ENCODE data around the gene PAX5. TPM values are rescaled to one million over a fixed set of nuclear protein-coding genes. Genes with fewer than 3 reads are reported as not detected.

PAX5 gene
- polyA plus RNA-seq, 3 donors, result 0.03 to 0.15 TPM; not detected in 1

- no peaks in the 10 kb centered on the region for H3K36me3 ChIP-seq (replicated peaks in 1 of 2; ENCODE audit: control insufficient read depth in 1 of 2, insufficient read depth in 2 of 2, low read length in 2 of 2)
- H3K27me3 ChIP-seq (ENCODE audit: control insufficient read depth in 2 of 2, insufficient read depth in 2 of 2, low read length in 2 of 2), result no peaks in the 10 kb centered on the region
- Mint-ChIP-seq H3K27ac (no peak overlapping the region), H3K4me1 (peaks cover 2% of the 10 kb centered on the region), H3K9me3 (peaks cover 0 to 1% (median 0%) of the 10 kb centered on the region in 7 donors), H3K4me3 (no peak overlapping the region), H3K27me3 (ENCODE audit: low read depth in 3 of 3) (peaks cover 3 to 9% (median 4%) of the 10 kb centered on the region in 3 donors), H3K36me3 (no peaks in the 10 kb centered on the region)
- H2AFZ ChIP-seq (ENCODE audit: insufficient read depth, low read depth, low read length, poor library complexity, severe bottlenecking), result no peak overlapping the region
- WGBS (ENCODE audit: insufficient coverage), result 87% methylated on average over 16 of the region's 21 CpGs
- DNase-seq, result no peak
- TF ChIP-seq CTCF (IDR thresholded peaks at IDR 0.05), result no peak
- H3K79me2 ChIP-seq (ENCODE audit: insufficient read depth, low read length), result no peaks in the 10 kb centered on the region
- no peaks in the 10 kb centered on the region for H3K4me1 ChIP-seq (ENCODE audit: control insufficient read depth in 1 of 2, insufficient read depth in 2 of 2, low read length in 2 of 2)
- no peak overlapping the region for H3K9ac ChIP-seq (ENCODE audit: insufficient read depth, low read length, poor library complexity, severe bottlenecking)
- H3K4me2 ChIP-seq (replicated peaks; ENCODE audit: extremely low read depth, low read length, poor library complexity, severe bottlenecking), result no peak overlapping the region
- no peaks in the 10 kb centered on the region for H3K9me3 ChIP-seq (replicated peaks in 1 of 2; ENCODE audit: control insufficient read depth in 1 of 2, insufficient read depth in 1 of 2, low read length in 2 of 2)
- H3K4me3 ChIP-seq (replicated peaks in 1 of 3; ENCODE audit: low read depth in 2 of 3, low read length in 3 of 3), result no peak overlapping the region
- H4K20me1 ChIP-seq (ENCODE audit: insufficient read depth, low read length), result no peaks in the 10 kb centered on the region
- intact Hi-C loops (cut with micrococcal nuclease), result no loop called here
- H3K27ac ChIP-seq (ENCODE audit: low read depth in 1 of 2, low read length in 2 of 2), result no peak overlapping the region
Observed at GRCh38 chr9:36966371-36967097, 67.5 kb downstream of the PAX5 start.

- no peaks in the 10 kb centered on the region for H3K36me3 Mint-ChIP-seq
- Histone ChIP-seq H3K36me3 (replicated peaks in 1 of 2; ENCODE audit: control insufficient read depth in 1 of 2, insufficient read depth in 2 of 2, low read length in 2 of 2) (no peaks in the 10 kb centered on the region), H3K4me3 (replicated peaks in 1 of 3; ENCODE audit: low read depth in 2 of 3, low read length in 3 of 3) (no peak overlapping the region), H3K4me1 (ENCODE audit: control insufficient read depth in 1 of 2, insufficient read depth in 2 of 2, low read length in 2 of 2) (no peaks in the 10 kb centered on the region), H3K27ac (ENCODE audit: low read depth in 1 of 2, low read length in 2 of 2) (no peak overlapping the region), H2AFZ (ENCODE audit: insufficient read depth, low read depth, low read length, poor library complexity, severe bottlenecking) (no peak overlapping the region), H3K4me2 (replicated peaks; ENCODE audit: extremely low read depth, low read length, poor library complexity, severe bottlenecking) (no peak overlapping the region), H3K79me2 (ENCODE audit: insufficient read depth, low read length) (no peaks in the 10 kb centered on the region), H3K9me3 (replicated peaks in 1 of 2; ENCODE audit: control insufficient read depth in 1 of 2, insufficient read depth in 1 of 2, low read length in 2 of 2) (no peaks in the 10 kb centered on the region), H4K20me1 (ENCODE audit: insufficient read depth, low read length) (no peaks in the 10 kb centered on the region), H3K9ac (ENCODE audit: insufficient read depth, low read length, poor library complexity, severe bottlenecking) (no peak overlapping the region), H3K27me3 (ENCODE audit: control insufficient read depth in 2 of 2, insufficient read depth in 2 of 2, low read length in 2 of 2) (no peaks in the 10 kb centered on the region)
- peaks cover 0 to 2% (median 0%) of the 10 kb centered on the region in 7 donors for H3K9me3 Mint-ChIP-seq
- WGBS (ENCODE audit: insufficient coverage), result 97% methylated on average over 6 of the region's 7 CpGs
- peaks cover 4 to 15% (median 7%) of the 10 kb centered on the region in 3 donors for H3K27me3 Mint-ChIP-seq (ENCODE audit: low read depth in 3 of 3)
- intact Hi-C loops (cut with micrococcal nuclease), result no loop called here
- peaks cover 6% of the 10 kb centered on the region for H3K4me1 Mint-ChIP-seq
- no peak for TF ChIP-seq CTCF (IDR thresholded peaks at IDR 0.05)
- no peak overlapping the region for H3K4me3 Mint-ChIP-seq
- no peak overlapping the region for H3K27ac Mint-ChIP-seq
- DNase-seq, result no peak
Observed at GRCh38 chr9:36964791-36965190, 69.3 kb downstream of the PAX5 start.
